CD4-positive, alpha-beta T cell treated with Interleukin-4 for 1 hour (primary cell): ENCODE results near the gene LINC00305.

Experiments
- DNase-seq, 2 donors: peaks; one replicate each; pipeline ENCODE4 v3.0.0-alpha.2; 2020 to 2022

The LINC00305 gene

GRCh38 chr18:64148988-64149387 is at the start of gene LINC00305:
Gene LINC00305 (minus strand): TSS chr18:64149088.
- DNase-seq = no peak

GRCh38 chr18:64191069-64191468 is 42.2 kb upstream of the LINC00305 start:
- no peak for DNase-seq

GRCh38 chr18:64185987-64186386 is 37.1 kb upstream of the LINC00305 start:
- no peak for DNase-seq

- DNase-seq = no peak
Observed at GRCh38 chr18:64183665-64184064, 34.8 kb upstream of the LINC00305 start.

- DNase-seq = no peak
Observed at GRCh38 chr18:64180617-64181016, 31.7 kb upstream of the LINC00305 start.

GRCh38 chr18:64180171-64180570 is 31.3 kb upstream of the LINC00305 start:
- no peak for DNase-seq

GRCh38 chr18:64179556-64180080 is 30.7 kb upstream of the LINC00305 start:
- DNase-seq = no peak

- DNase-seq = no peak
Observed at GRCh38 chr18:64178860-64179259, 30.0 kb upstream of the LINC00305 start.

- DNase-seq = no peak
Observed at GRCh38 chr18:64175432-64175831, 26.5 kb upstream of the LINC00305 start.

- DNase-seq = no peak
Observed at GRCh38 chr18:64171576-64171975, 22.7 kb upstream of the LINC00305 start.

GRCh38 chr18:64167408-64167925 is 18.6 kb upstream of the LINC00305 start:
- DNase-seq = no peak

- no peak for DNase-seq
Observed at GRCh38 chr18:64165906-64166305, 17.0 kb upstream of the LINC00305 start.

- no peak for DNase-seq
Observed at GRCh38 chr18:64164883-64165282, 16.0 kb upstream of the LINC00305 start.

GRCh38 chr18:64149916-64150438 is 1.1 kb upstream of the LINC00305 start:
- DNase-seq = no peak

- DNase-seq = no peak
Observed at GRCh38 chr18:64142904-64143303, 6.0 kb downstream of the LINC00305 start.

GRCh38 chr18:64137914-64138313 is 11.0 kb downstream of the LINC00305 start:
- DNase-seq = no peak

- no peak for DNase-seq
Observed at GRCh38 chr18:64134044-64134747, 14.7 kb downstream of the LINC00305 start.

GRCh38 chr18:64132871-64133270 is 16.0 kb downstream of the LINC00305 start:
- no peak for DNase-seq

GRCh38 chr18:64131314-64131713 is 17.6 kb downstream of the LINC00305 start:
- no peak for DNase-seq

- no peak for DNase-seq
Observed at GRCh38 chr18:64127172-64127571, 21.7 kb downstream of the LINC00305 start.

GRCh38 chr18:64119916-64120315 is 29.0 kb downstream of the LINC00305 start:
- no peak for DNase-seq

- DNase-seq = no peak
Observed at GRCh38 chr18:64118406-64118805, 30.5 kb downstream of the LINC00305 start.

- no peak for DNase-seq
Observed at GRCh38 chr18:64116571-64117175, 32.2 kb downstream of the LINC00305 start.

- no peak for DNase-seq
Observed at GRCh38 chr18:64115881-64116280, 33.0 kb downstream of the LINC00305 start.
